H1 (cell line): ENCODE data around the gene RAB3C. TPM values are rescaled to one million over a fixed set of nuclear protein-coding genes. Genes with fewer than 3 reads are reported as not detected.

Experiments used
- ATF2 ChIP-seq: IDR thresholded peaks from 2 replicates; pipeline ENCODE4 v1.6.1; 2012; ENCODE audit warnings: low read length, inconsistent platforms
- ATF3 ChIP-seq: IDR thresholded peaks from 2 replicates; pipeline ENCODE4 v1.6.1; 2011; ENCODE audit warnings: low read depth, mild to moderate bottlenecking, low read length; ENCODE audit not compliant: insufficient read depth
- CHD1 ChIP-seq: IDR thresholded peaks from 2 replicates; pipeline ENCODE4 v1.6.1; 2012; ENCODE audit warnings: low read depth, low read length, improper control_type of control experiment
- JUN ChIP-seq: IDR thresholded peaks from 2 replicates; pipeline ENCODE4 v1.6.1; 2011; ENCODE audit warnings: low read depth, mild to moderate bottlenecking, improper control_type of control experiment, low read length
- NANOG ChIP-seq: IDR thresholded peaks from 2 replicates; pipeline ENCODE4 v1.6.1; 2011; ENCODE audit warnings: low read length, low read depth, mild to moderate bottlenecking, inconsistent platforms; ENCODE audit not compliant: insufficient read depth, poor library complexity, severe bottlenecking
- NRF1 ChIP-seq: IDR thresholded peaks from 2 replicates; pipeline ENCODE4 v1.6.1; 2011; ENCODE audit warnings: mild to moderate bottlenecking, low read depth, low read length, improper control_type of control experiment
- SP4 ChIP-seq: IDR thresholded peaks from 2 replicates; pipeline ENCODE4 v1.6.1; 2012; ENCODE audit warnings: low read length, inconsistent platforms
- TCF12 ChIP-seq: IDR thresholded peaks from 2 replicates; pipeline ENCODE4 v1.6.1; 2011; ENCODE audit warnings: low read depth, mild to moderate bottlenecking, low read length
- YY1 ChIP-seq: IDR thresholded peaks from 2 replicates; pipeline ENCODE4 v1.6.1; 2011; ENCODE audit warnings: low read depth, mild to moderate bottlenecking, low read length
- polyA plus RNA-seq, 7 experiments: library from polyadenylated mRNA; depleted of rRNA in 3 of 7; stranded (reverse) in 5 of 7; unstranded in 2 of 7; fragments of >200 nt in 5 of 7; fragments of 200-250 nt in 2 of 7; gene quantifications; 1 replicate in 5 of 7; 2 replicates in 1 of 7; 4 replicates in 1 of 7; pipeline versions ENCODE4 v1.2.1 to v1.2.3, GENCODE V29; 2011 to 2013; ENCODE audit warnings: missing spikeins in 2 of 7, mixed read lengths in 2 of 7
- total RNA-seq: library from RNA; stranded (reverse); fragmentation: NEBNext Ultra II Directional; extraction: Animal tissue kit (Norgen Biotek cat#: 25700); gene quantifications from 2 replicates; pipeline ENCODE4 v1.2.1, GENCODE V29; 2021
- TF ChIP-seq, protein P1 (sequence below): fragments of 300-600 bp; sonication (generic); IDR thresholded peaks from 2 replicates; pipeline ENCODE4 v1.7.1; 2012; ENCODE audit warnings: low read length, moderate library complexity, mild to moderate bottlenecking, inconsistent platforms; ENCODE audit not compliant: insufficient replicate concordance

The RAB3C gene
- total and polyA plus RNA-seq, 2 of the 8 experiments (the other 6 are each of a cell fraction or from before 2014, with no cell fraction given): 14.7 to 18.3 TPM

- TF ChIP-seq, protein P1, sequence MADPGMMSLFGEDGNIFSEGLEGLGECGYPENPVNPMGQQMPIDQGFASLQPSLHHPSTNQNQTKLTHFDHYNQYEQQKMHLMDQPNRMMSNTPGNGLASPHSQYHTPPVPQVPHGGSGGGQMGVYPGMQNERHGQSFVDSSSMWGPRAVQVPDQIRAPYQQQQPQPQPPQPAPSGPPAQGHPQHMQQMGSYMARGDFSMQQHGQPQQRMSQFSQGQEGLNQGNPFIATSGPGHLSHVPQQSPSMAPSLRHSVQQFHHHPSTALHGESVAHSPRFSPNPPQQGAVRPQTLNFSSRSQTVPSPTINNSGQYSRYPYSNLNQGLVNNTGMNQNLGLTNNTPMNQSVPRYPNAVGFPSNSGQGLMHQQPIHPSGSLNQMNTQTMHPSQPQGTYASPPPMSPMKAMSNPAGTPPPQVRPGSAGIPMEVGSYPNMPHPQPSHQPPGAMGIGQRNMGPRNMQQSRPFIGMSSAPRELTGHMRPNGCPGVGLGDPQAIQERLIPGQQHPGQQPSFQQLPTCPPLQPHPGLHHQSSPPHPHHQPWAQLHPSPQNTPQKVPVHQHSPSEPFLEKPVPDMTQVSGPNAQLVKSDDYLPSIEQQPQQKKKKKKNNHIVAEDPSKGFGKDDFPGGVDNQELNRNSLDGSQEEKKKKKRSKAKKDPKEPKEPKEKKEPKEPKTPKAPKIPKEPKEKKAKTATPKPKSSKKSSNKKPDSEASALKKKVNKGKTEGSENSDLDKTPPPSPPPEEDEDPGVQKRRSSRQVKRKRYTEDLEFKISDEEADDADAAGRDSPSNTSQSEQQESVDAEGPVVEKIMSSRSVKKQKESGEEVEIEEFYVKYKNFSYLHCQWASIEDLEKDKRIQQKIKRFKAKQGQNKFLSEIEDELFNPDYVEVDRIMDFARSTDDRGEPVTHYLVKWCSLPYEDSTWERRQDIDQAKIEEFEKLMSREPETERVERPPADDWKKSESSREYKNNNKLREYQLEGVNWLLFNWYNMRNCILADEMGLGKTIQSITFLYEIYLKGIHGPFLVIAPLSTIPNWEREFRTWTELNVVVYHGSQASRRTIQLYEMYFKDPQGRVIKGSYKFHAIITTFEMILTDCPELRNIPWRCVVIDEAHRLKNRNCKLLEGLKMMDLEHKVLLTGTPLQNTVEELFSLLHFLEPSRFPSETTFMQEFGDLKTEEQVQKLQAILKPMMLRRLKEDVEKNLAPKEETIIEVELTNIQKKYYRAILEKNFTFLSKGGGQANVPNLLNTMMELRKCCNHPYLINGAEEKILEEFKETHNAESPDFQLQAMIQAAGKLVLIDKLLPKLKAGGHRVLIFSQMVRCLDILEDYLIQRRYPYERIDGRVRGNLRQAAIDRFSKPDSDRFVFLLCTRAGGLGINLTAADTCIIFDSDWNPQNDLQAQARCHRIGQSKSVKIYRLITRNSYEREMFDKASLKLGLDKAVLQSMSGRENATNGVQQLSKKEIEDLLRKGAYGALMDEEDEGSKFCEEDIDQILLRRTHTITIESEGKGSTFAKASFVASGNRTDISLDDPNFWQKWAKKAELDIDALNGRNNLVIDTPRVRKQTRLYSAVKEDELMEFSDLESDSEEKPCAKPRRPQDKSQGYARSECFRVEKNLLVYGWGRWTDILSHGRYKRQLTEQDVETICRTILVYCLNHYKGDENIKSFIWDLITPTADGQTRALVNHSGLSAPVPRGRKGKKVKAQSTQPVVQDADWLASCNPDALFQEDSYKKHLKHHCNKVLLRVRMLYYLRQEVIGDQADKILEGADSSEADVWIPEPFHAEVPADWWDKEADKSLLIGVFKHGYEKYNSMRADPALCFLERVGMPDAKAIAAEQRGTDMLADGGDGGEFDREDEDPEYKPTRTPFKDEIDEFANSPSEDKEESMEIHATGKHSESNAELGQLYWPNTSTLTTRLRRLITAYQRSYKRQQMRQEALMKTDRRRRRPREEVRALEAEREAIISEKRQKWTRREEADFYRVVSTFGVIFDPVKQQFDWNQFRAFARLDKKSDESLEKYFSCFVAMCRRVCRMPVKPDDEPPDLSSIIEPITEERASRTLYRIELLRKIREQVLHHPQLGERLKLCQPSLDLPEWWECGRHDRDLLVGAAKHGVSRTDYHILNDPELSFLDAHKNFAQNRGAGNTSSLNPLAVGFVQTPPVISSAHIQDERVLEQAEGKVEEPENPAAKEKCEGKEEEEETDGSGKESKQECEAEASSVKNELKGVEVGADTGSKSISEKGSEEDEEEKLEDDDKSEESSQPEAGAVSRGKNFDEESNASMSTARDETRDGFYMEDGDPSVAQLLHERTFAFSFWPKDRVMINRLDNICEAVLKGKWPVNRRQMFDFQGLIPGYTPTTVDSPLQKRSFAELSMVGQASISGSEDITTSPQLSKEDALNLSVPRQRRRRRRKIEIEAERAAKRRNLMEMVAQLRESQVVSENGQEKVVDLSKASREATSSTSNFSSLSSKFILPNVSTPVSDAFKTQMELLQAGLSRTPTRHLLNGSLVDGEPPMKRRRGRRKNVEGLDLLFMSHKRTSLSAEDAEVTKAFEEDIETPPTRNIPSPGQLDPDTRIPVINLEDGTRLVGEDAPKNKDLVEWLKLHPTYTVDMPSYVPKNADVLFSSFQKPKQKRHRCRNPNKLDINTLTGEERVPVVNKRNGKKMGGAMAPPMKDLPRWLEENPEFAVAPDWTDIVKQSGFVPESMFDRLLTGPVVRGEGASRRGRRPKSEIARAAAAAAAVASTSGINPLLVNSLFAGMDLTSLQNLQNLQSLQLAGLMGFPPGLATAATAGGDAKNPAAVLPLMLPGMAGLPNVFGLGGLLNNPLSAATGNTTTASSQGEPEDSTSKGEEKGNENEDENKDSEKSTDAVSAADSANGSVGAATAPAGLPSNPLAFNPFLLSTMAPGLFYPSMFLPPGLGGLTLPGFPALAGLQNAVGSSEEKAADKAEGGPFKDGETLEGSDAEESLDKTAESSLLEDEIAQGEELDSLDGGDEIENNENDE: no peak
- TF ChIP-seq ATF2 (no peak), TCF12 (no peak), NANOG (no peak), ATF3 (no peak), NRF1 (no peak), JUN (no peak), SP4 (no peak), YY1 (no peak), CHD1 (no peak)
These were observed 163.4 kb downstream of the RAB3C start (continued) for GRCh38 chr5:58746321-58746720.
